ENCODE data around the gene IL7R.

IL7R gene

GRCh38 chr5:35899800-35900199, 43.1 kb downstream of the IL7R start:
- no peak for TF ChIP-seq ZNF274 (IDR thresholded peaks at IDR 0.05; ENCODE audit: low read depth, low read length)
- H3K4me3 ChIP-seq (ENCODE audit: low read length): no peak overlapping the region

- no peak overlapping the region for H3K4me3 ChIP-seq (ENCODE audit: low read length)
Measured at GRCh38 chr5:35900972-35901695, 44.4 kb downstream of the IL7R start.

GRCh38 chr5:35902046-35902672, 45.5 kb downstream of the IL7R start:
- TF ChIP-seq ZNF274 (IDR thresholded peaks at IDR 0.05; ENCODE audit: low read depth, low read length): no peak
- no peak overlapping the region for H3K4me3 ChIP-seq (ENCODE audit: low read length)

More at GRCh38 chr5:35900972-35901695, 44.4 kb downstream of the IL7R start:
- TF ChIP-seq ZNF274 (IDR thresholded peaks at IDR 0.05; ENCODE audit: low read depth, low read length): no peak

GRCh38 chr5:35903631-35904203, 47.0 kb downstream of the IL7R start:
- no peak for TF ChIP-seq ZNF274 (IDR thresholded peaks at IDR 0.05; ENCODE audit: low read depth, low read length)
- no peak overlapping the region for H3K4me3 ChIP-seq (ENCODE audit: low read length)

GRCh38 chr5:35904443-35905132, 47.9 kb downstream of the IL7R start:
- no peak overlapping the region for H3K4me3 ChIP-seq (ENCODE audit: low read length)
- no peak for TF ChIP-seq ZNF274 (IDR thresholded peaks at IDR 0.05; ENCODE audit: low read depth, low read length)

- no peak for TF ChIP-seq ZNF274 (IDR thresholded peaks at IDR 0.05; ENCODE audit: low read depth, low read length)
- H3K4me3 ChIP-seq (ENCODE audit: low read length): no peak overlapping the region
Measured at GRCh38 chr5:35908228-35908627, 51.5 kb downstream of the IL7R start.

GRCh38 chr5:35908814-35909213, 52.1 kb downstream of the IL7R start:
- no peak overlapping the region for H3K4me3 ChIP-seq (ENCODE audit: low read length)
- no peak for TF ChIP-seq ZNF274 (IDR thresholded peaks at IDR 0.05; ENCODE audit: low read depth, low read length)

- TF ChIP-seq ZNF274 (IDR thresholded peaks at IDR 0.05; ENCODE audit: low read depth, low read length): no peak
- no peak overlapping the region for H3K4me3 ChIP-seq (ENCODE audit: low read length)
Measured at GRCh38 chr5:35919191-35919590, 62.5 kb downstream of the IL7R start.

- TF ChIP-seq ZNF274 (IDR thresholded peaks at IDR 0.05; ENCODE audit: low read depth, low read length): no peak
Measured at GRCh38 chr5:35920890-35921289, 64.2 kb downstream of the IL7R start.

GRCh38 chr5:35921930-35922329, 65.2 kb downstream of the IL7R start:
- no peak overlapping the region for H3K4me3 ChIP-seq (ENCODE audit: low read length)
- no peak for TF ChIP-seq ZNF274 (IDR thresholded peaks at IDR 0.05; ENCODE audit: low read depth, low read length)

More at GRCh38 chr5:35920890-35921289, 64.2 kb downstream of the IL7R start:
- H3K4me3 ChIP-seq (ENCODE audit: low read length): no peak overlapping the region

GRCh38 chr5:35922468-35922867, 65.8 kb downstream of the IL7R start:
- TF ChIP-seq ZNF274 (IDR thresholded peaks at IDR 0.05; ENCODE audit: low read depth, low read length): no peak
- H3K4me3 ChIP-seq (ENCODE audit: low read length): no peak overlapping the region

- H3K4me3 ChIP-seq (ENCODE audit: low read length): no peak overlapping the region
- no peak for TF ChIP-seq ZNF274 (IDR thresholded peaks at IDR 0.05; ENCODE audit: low read depth, low read length)
Measured at GRCh38 chr5:35924122-35924949, 67.6 kb downstream of the IL7R start.

GRCh38 chr5:35924950-35925722, 68.4 kb downstream of the IL7R start:
- no peak overlapping the region for H3K4me3 ChIP-seq (ENCODE audit: low read length)
- TF ChIP-seq ZNF274 (IDR thresholded peaks at IDR 0.05; ENCODE audit: low read depth, low read length): no peak
